K562 (cell line): Measurements from ENCODE around the gene ZNF829.

ENCODE experiments used
- CBFA2T2 ChIP-seq: fragments of 450-650 bp; conservative IDR thresholded peaks from 2 replicates; pipeline ENCODE4 v1.6.1; 2017; ENCODE audit warnings: mild to moderate bottlenecking
- HMG20B ChIP-seq: fragments of 250-450 bp; sonication (Bioruptor Pico); IDR thresholded peaks from 2 replicates; pipeline ENCODE4 v1.5.0; 2021; ENCODE audit warnings: mild to moderate bottlenecking
- TFAM ChIP-seq: fragments of 250-450 bp; sonication (Bioruptor Pico); conservative IDR thresholded peaks from 2 replicates; pipeline ENCODE4 v1.5.0; 2021; ENCODE audit warnings: mild to moderate bottlenecking, moderate library complexity

- TF ChIP-seq TFAM (CRISPR knock-in tag) (no peak), HMG20B (CRISPR knock-in tag) (no peak), CBFA2T2 (no peak)
These were observed 46.3 kb upstream of the ZNF829 start for GRCh38 chr19:36962346-36962745.
